ENCODE measurements around the gene SEPTIN2. TPM values are rescaled to one million over a fixed set of nuclear protein-coding genes. Genes with fewer than 3 reads are reported as not detected.

The SEPTIN2 gene
- total RNA-seq, 3 donors from 2014 or later (not counting 1 experiment from before 2014, with no cell fraction given) = 275 to 315 (median 275) TPM

DNA sequence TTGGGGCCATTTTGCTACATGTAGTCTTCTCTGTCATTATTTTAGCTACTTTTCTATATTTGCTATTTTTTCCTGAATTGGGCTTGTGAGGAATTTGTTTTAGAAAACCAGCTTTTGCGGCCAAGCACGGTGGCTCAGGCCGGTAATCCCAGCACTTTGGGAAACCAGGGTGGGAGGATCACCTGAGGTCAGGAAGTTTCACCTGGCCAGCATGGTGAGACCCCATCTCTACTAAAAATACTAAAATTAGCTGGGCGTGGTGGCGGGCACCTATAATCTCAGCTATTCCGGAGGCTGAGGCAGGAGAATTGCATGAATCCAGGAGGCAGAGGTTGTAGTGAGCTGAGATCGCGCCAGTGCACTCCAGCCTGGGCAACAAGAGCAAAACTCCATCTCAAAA lies 4.7 kb downstream of the SEPTIN2 start:
- Histone ChIP-seq H3K4me3 (ENCODE audit: low read length) (no peak overlapping the region), H3K4me1 (ENCODE audit: control insufficient read depth, insufficient read depth, low read length) (peaks cover 23% of the 10 kb centered on the region), H3K27me3 (ENCODE audit: control insufficient read depth, insufficient read depth, low read length) (no peaks in the 10 kb centered on the region), H3K27ac (ENCODE audit: low read length) (no peak overlapping the region), H3K36me3 (ENCODE audit: control insufficient read depth, insufficient read depth, low read length) (peaks cover 16% of the 10 kb centered on the region), H3K9me3 (ENCODE audit: control insufficient read depth, insufficient read depth, low read length) (no peaks in the 10 kb centered on the region)
- H3K27me3 Mint-ChIP-seq (ENCODE audit: low read depth in 2 of 2) = no peaks in the 10 kb centered on the region
- 92% methylated on average over 6 of the region's 8 CpGs for WGBS (ENCODE audit: insufficient coverage)
- peak overlapping the region; percentile 61 to 96 for H3K27ac Mint-ChIP-seq
- TF ChIP-seq, protein P1, sequence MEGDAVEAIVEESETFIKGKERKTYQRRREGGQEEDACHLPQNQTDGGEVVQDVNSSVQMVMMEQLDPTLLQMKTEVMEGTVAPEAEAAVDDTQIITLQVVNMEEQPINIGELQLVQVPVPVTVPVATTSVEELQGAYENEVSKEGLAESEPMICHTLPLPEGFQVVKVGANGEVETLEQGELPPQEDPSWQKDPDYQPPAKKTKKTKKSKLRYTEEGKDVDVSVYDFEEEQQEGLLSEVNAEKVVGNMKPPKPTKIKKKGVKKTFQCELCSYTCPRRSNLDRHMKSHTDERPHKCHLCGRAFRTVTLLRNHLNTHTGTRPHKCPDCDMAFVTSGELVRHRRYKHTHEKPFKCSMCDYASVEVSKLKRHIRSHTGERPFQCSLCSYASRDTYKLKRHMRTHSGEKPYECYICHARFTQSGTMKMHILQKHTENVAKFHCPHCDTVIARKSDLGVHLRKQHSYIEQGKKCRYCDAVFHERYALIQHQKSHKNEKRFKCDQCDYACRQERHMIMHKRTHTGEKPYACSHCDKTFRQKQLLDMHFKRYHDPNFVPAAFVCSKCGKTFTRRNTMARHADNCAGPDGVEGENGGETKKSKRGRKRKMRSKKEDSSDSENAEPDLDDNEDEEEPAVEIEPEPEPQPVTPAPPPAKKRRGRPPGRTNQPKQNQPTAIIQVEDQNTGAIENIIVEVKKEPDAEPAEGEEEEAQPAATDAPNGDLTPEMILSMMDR (IDR thresholded peaks at IDR 0.05) = no peak
- H3K4me3 Mint-ChIP-seq = no peak overlapping the region
- no peaks in the 10 kb centered on the region for H3K9me3 Mint-ChIP-seq
- DNase-seq = no peak
- no peaks in the 10 kb centered on the region for H3K36me3 Mint-ChIP-seq
- intact Hi-C loops (cut with micrococcal nuclease) = no loop called here
- H3K4me1 Mint-ChIP-seq = peaks cover 61 to 75% of the 10 kb centered on the region in 2 donors
- ATAC-seq = no peak

DNA sequence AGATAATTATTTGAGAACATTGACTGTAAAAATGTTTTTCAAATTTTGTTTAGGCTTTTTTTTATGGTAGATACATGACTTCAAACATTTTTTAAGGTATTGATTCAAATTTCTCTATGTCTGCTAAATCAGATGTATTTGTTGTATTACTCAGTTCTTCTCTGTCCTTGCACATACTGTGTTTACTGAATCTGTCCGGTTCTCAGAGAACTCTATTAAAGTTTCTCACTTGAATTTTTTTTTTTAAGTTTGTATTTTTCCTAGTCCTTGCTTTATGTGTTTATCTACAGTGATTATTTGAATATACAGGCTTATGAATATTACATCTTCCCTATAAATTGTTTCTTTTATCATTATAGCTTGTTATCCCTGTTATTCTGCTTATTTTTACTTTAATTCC lies 5.3 kb downstream of the SEPTIN2 start:
- ATAC-seq (no peak), DNase-seq (no peak)
- TF ChIP-seq, protein P1 (IDR thresholded peaks at IDR 0.05) = no peak
- peaks cover 62 to 72% of the 10 kb centered on the region in 2 donors for H3K4me1 Mint-ChIP-seq
- no peaks in the 10 kb centered on the region for H3K9me3 Mint-ChIP-seq
- WGBS (ENCODE audit: insufficient coverage) = no CpG with 5 or more reads among the region's 1 CpG
- Histone ChIP-seq H3K36me3 (ENCODE audit: control insufficient read depth, insufficient read depth, low read length) (peaks cover 19% of the 10 kb centered on the region), H3K4me1 (ENCODE audit: control insufficient read depth, insufficient read depth, low read length) (peaks cover 23% of the 10 kb centered on the region), H3K27ac (ENCODE audit: low read length) (no peak overlapping the region), H3K4me3 (ENCODE audit: low read length) (no peak overlapping the region), H3K9me3 (ENCODE audit: control insufficient read depth, insufficient read depth, low read length) (no peaks in the 10 kb centered on the region), H3K27me3 (ENCODE audit: control insufficient read depth, insufficient read depth, low read length) (no peaks in the 10 kb centered on the region)
- no peaks in the 10 kb centered on the region for H3K36me3 Mint-ChIP-seq
- H3K27ac Mint-ChIP-seq = peak overlapping the region; percentile 61 to 96
- peak overlapping the region; percentile 35 for H3K4me3 Mint-ChIP-seq
- H3K27me3 Mint-ChIP-seq (ENCODE audit: low read depth in 2 of 2) = no peaks in the 10 kb centered on the region
- intact Hi-C loops (cut with micrococcal nuclease) = no loop called here

DNA sequence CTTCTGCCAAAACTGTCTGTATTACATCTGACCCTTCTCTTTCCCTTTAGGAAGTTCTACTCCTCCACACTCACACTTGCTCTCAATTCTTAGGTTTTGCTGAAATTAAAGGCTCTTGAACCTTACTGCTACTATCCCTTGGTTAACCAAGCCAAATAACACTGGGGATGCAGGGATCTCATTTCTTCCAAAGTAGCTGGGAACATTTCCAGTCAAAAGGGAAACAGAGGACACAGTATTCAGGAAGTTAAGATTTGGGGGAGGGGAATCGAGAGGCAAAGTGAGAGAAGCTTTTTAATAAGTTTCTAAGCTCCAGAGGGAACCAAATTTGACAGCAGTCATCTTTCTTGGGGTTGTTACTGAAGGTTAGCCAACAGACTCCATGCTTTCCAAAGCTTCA lies 6.2 kb downstream of the SEPTIN2 start:
- peak overlapping the region; percentile 30 for H3K27ac ChIP-seq (ENCODE audit: low read length)
- peaks cover 2% of the 10 kb centered on the region for H3K36me3 Mint-ChIP-seq

More for the DNA sequence above, 6.2 kb downstream of the SEPTIN2 start:
- no peaks in the 10 kb centered on the region for H3K9me3 ChIP-seq (ENCODE audit: control insufficient read depth, insufficient read depth, low read length)
- TF ChIP-seq, protein P1 (IDR thresholded peaks at IDR 0.05) = no peak
- H3K36me3 ChIP-seq (ENCODE audit: control insufficient read depth, insufficient read depth, low read length) = peaks cover 24% of the 10 kb centered on the region
- WGBS (ENCODE audit: insufficient coverage) = 48% methylated on average over 1 of the region's 1 CpG
- intact Hi-C loops (cut with micrococcal nuclease) = no loop called here
- no peaks in the 10 kb centered on the region for H3K27me3 ChIP-seq (ENCODE audit: control insufficient read depth, insufficient read depth, low read length)
- no peaks in the 10 kb centered on the region for H3K9me3 Mint-ChIP-seq
- peaks cover 56 to 63% of the 10 kb centered on the region in 2 donors for H3K4me1 Mint-ChIP-seq
- ATAC-seq = no peak
- no peaks in the 10 kb centered on the region for H3K27me3 Mint-ChIP-seq (ENCODE audit: low read depth in 2 of 2)
- H3K4me3 Mint-ChIP-seq = no peak overlapping the region
- no peak for DNase-seq
- H3K27ac Mint-ChIP-seq = peak overlapping the region; percentile 61 to 96
- H3K4me1 ChIP-seq (ENCODE audit: control insufficient read depth, insufficient read depth, low read length) = peaks cover 17% of the 10 kb centered on the region
- H3K4me3 ChIP-seq (ENCODE audit: low read length) = no peak overlapping the region
